ENCODE results near the gene ONECUT2.

Gene ONECUT2

DNA sequence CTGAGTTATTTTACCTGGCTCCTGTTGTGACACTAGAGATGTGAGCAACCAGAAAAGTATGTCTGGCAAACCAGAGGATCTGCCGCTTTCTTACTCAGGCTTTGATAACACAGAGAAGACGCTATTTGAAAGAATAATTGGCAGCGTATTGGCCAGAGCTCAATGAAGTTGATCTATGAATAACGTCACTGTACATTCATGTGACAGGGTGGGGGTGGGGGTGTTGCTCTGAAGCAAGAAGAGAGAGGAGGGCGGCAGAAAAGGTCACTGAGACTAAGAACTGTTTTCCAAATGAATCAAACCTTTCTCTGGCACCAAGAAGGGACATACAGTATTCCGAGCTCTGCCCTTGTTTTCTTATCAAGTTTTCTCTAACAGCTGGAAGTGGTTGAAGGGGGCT, 1.7 kb upstream of the ONECUT2 start:
- Histone ChIP-seq H3K27ac (no peak overlapping the region), H3K27me3 (replicated peaks) (peaks cover 89% of the 10 kb centered on the region), H3K36me3 (replicated peaks) (no peaks in the 10 kb centered on the region), H3K4me3 (ENCODE audit: low read depth, low read length) (no peak overlapping the region)
- no peak for DNase-seq
- TF ChIP-seq, protein P1, sequence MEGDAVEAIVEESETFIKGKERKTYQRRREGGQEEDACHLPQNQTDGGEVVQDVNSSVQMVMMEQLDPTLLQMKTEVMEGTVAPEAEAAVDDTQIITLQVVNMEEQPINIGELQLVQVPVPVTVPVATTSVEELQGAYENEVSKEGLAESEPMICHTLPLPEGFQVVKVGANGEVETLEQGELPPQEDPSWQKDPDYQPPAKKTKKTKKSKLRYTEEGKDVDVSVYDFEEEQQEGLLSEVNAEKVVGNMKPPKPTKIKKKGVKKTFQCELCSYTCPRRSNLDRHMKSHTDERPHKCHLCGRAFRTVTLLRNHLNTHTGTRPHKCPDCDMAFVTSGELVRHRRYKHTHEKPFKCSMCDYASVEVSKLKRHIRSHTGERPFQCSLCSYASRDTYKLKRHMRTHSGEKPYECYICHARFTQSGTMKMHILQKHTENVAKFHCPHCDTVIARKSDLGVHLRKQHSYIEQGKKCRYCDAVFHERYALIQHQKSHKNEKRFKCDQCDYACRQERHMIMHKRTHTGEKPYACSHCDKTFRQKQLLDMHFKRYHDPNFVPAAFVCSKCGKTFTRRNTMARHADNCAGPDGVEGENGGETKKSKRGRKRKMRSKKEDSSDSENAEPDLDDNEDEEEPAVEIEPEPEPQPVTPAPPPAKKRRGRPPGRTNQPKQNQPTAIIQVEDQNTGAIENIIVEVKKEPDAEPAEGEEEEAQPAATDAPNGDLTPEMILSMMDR (IDR thresholded peaks at IDR 0.05; ENCODE audit: low read depth, low read length, missing control alignments): no peak
- in situ Hi-C loops (cut with HindIII; ENCODE audit: low pct_ligation_motif_present, low sequenced_read_pairs): no loop called here

DNA sequence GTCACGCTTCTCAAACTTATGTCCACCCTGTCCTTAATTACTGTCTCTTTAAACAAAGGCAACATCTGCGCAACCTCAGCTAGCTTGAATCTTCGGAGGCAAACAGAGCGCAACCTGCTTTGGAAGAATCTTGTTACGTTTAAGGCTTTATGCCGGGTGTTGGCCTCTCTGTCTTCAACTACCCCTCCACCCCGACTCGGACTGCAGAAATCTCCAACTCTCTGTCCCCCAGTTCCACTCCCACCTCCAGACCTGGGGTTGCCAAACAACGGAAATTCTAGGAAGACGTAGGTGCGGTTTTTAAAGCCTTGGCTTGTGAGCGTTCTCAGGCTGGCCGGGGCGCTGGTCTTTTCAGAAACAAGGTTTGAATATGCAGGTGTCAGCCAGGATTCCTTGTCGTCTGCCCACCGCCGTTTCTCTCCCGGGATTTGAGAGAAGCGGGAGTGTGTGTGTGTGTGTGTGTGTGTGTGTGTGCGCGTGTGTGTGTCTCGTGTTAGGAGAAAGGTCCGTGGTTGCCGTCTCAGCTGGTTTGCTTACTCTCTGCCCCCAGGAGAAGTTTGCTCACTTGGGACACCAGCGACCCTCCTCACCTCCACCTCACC, 1.1 kb upstream of the ONECUT2 start:
- Histone ChIP-seq H3K27me3 (replicated peaks) (peaks cover 89% of the 10 kb centered on the region), H3K4me3 (ENCODE audit: low read depth, low read length) (no peak overlapping the region), H3K36me3 (replicated peaks) (no peaks in the 10 kb centered on the region), H3K27ac (no peak overlapping the region)
- TF ChIP-seq, protein P1 (IDR thresholded peaks at IDR 0.05; ENCODE audit: low read depth, low read length, missing control alignments): no peak
- no peak for DNase-seq
- in situ Hi-C loops (cut with HindIII; ENCODE audit: low pct_ligation_motif_present, low sequenced_read_pairs): no loop called here

DNA sequence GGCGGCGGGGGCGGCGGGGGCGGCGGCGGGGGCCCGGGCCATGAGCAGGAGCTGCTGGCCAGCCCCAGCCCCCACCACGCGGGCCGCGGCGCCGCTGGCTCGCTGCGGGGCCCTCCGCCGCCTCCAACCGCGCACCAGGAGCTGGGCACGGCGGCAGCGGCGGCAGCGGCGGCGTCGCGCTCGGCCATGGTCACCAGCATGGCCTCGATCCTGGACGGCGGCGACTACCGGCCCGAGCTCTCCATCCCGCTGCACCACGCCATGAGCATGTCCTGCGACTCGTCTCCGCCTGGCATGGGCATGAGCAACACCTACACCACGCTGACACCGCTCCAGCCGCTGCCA, 644 bp downstream of the ONECUT2 start:
- no peak overlapping the region for H3K4me3 ChIP-seq (ENCODE audit: low read depth, low read length)

DNA sequence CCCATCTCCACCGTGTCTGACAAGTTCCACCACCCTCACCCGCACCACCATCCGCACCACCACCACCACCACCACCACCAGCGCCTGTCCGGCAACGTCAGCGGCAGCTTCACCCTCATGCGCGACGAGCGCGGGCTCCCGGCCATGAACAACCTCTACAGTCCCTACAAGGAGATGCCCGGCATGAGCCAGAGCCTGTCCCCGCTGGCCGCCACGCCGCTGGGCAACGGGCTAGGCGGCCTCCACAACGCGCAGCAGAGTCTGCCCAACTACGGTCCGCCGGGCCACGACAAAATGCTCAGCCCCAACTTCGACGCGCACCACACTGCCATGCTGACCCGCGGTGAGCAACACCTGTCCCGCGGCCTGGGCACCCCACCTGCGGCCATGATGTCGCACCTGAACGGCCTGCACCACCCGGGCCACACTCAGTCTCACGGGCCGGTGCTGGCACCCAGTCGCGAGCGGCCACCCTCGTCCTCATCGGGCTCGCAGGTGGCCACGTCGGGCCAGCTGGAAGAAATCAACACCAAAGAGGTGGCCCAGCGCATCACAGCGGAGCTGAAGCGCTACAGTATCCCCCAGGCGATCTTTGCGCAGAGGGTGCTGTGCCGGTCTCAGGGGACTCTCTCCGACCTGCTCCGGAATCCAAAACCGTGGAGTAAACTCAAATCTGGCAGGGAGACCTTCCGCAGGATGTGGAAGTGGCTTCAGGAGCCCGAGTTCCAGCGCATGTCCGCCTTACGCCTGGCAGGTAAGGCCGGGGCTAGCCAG, 1.2 kb downstream of the ONECUT2 start:
- TF ChIP-seq, protein P1 (IDR thresholded peaks at IDR 0.05; ENCODE audit: low read depth, low read length, missing control alignments): no peak
- Histone ChIP-seq H3K36me3 (replicated peaks) (no peaks in the 10 kb centered on the region), H3K4me3 (ENCODE audit: low read depth, low read length) (no peak overlapping the region), H3K27me3 (replicated peaks) (peaks cover 91% of the 10 kb centered on the region), H3K27ac (no peak overlapping the region)
- in situ Hi-C loops (cut with HindIII; ENCODE audit: low pct_ligation_motif_present, low sequenced_read_pairs): no loop called here
- DNase-seq: no peak

More for the DNA sequence above, 644 bp downstream of the ONECUT2 start:
- no peaks in the 10 kb centered on the region for H3K36me3 ChIP-seq (replicated peaks)
- TF ChIP-seq, protein P1 (IDR thresholded peaks at IDR 0.05; ENCODE audit: low read depth, low read length, missing control alignments): no peak
- in situ Hi-C loops (cut with HindIII; ENCODE audit: low pct_ligation_motif_present, low sequenced_read_pairs): no loop called here
- peaks cover 89% of the 10 kb centered on the region for H3K27me3 ChIP-seq (replicated peaks)
- no peak for DNase-seq
- no peak overlapping the region for H3K27ac ChIP-seq

DNA sequence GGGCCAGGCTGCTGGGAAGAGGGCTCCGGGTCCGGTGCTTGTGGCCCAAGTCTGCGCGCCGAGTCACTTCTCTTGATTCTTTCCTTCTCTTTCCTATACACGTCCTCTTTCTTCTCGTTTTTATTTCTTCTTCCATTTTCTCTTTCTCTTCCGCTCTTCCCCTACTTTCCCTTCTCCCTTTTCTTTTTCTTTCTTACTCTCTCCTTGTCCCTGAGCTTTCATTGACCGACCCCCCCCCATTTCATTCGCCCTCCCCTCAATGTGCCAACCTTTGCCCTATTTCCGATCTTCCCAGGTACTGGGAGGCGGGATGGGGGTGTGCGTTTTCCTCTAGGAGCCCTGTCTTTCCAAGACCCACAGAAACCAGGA, 1.8 kb downstream of the ONECUT2 start:
- TF ChIP-seq, protein P1 (IDR thresholded peaks at IDR 0.05; ENCODE audit: low read depth, low read length, missing control alignments): no peak
- Histone ChIP-seq H3K4me3 (ENCODE audit: low read depth, low read length) (no peak overlapping the region), H3K27me3 (replicated peaks) (peaks cover 92% of the 10 kb centered on the region)

More for the DNA sequence above, 1.8 kb downstream of the ONECUT2 start:
- Histone ChIP-seq H3K36me3 (replicated peaks) (no peaks in the 10 kb centered on the region), H3K27ac (no peak overlapping the region)
- in situ Hi-C loops (cut with HindIII; ENCODE audit: low pct_ligation_motif_present, low sequenced_read_pairs): no loop called here
- no peak for DNase-seq
